Measurements from ENCODE around the gene SLC25A30. TPM values are rescaled to one million over a fixed set of nuclear protein-coding genes. Genes with fewer than 3 reads are reported as not detected.

SLC25A30 gene
- total RNA-seq, 1 experiment from 2014 or later = 3.8 TPM

Other genes with a start within 250 kb of the SLC25A30 start
- not detected in 2 replicates for gene KCTD4, start 217.3 kb downstream of the SLC25A30 start, total RNA-seq (2014; rRNA removed; shearing (Covaris generic))
- gene TPT1, start 77.2 kb downstream of the SLC25A30 start, total RNA-seq (2014; rRNA removed; shearing (Covaris generic)) = 1,171 and 1,350 TPM in 2 replicates
- 19.0 and 29.1 TPM in 2 replicates for gene COG3, start 46.6 kb upstream of the SLC25A30 start, total RNA-seq (2014; rRNA removed; shearing (Covaris generic))
- not detected in 2 replicates for gene ERICH6B, start 197.4 kb upstream of the SLC25A30 start, total RNA-seq (2014; rRNA removed; shearing (Covaris generic))

Data from G401 (cell line).